BLaER1 treated with 17β-estradiol and CSF1 and Interleukin-3, amounts not matched to agents 10 nM and 100 nM (cell line): ENCODE data around the gene ZDHHC11B.

Source experiments
- H3K27ac ChIP-seq, 11 experiments: shearing (Covaris generic); formaldehyde crosslinking; 2 replicates each; pipeline ENCODE4 v1.8.1; 2022
- H3K27me3 ChIP-seq, 11 experiments: shearing (Covaris generic); formaldehyde crosslinking; 2 replicates each; pipeline ENCODE4 v1.8.1; 2022
- H3K36me3 ChIP-seq, 11 experiments: shearing (Covaris generic); formaldehyde crosslinking; 2 replicates each; pipeline ENCODE4 v1.8.1; 2022
- H3K4me1 ChIP-seq, 10 experiments: shearing (Covaris generic); formaldehyde crosslinking; 2 replicates each; pipeline ENCODE4 v1.8.1; 2022
- H3K4me2 ChIP-seq, 11 experiments: shearing (Covaris generic); formaldehyde crosslinking; 2 replicates each; pipeline ENCODE4 v1.8.1; 2022
- H3K4me3 ChIP-seq, 10 experiments: shearing (Covaris generic); formaldehyde crosslinking; 2 replicates each; pipeline ENCODE4 v1.8.1; 2022
- H3K9ac ChIP-seq, 11 experiments: shearing (Covaris generic); formaldehyde crosslinking; 2 replicates each; pipeline ENCODE4 v1.8.1; 2022
- H3K9me3 ChIP-seq, 11 experiments: shearing (Covaris generic); formaldehyde crosslinking; replicated peaks in 1 of 11; 2 replicates each; pipeline ENCODE4 v1.8.1; 2022
- H4K20me1 ChIP-seq, 11 experiments: shearing (Covaris generic); formaldehyde crosslinking; 2 replicates each; pipeline ENCODE4 v1.8.1; 2022
- Cebpa-rat ChIP-seq, 11 experiments: shearing (Covaris generic); IDR thresholded peaks; 2 replicates each; pipeline ENCODE4 v1.8.1; 2022

ZDHHC11B gene

GRCh38 chr5:662751-663435, 121.6 kb downstream of the ZDHHC11B start:
- Histone ChIP-seq H3K4me3 (no peak overlapping the region), H3K36me3 (peaks cover 6 to 93% (median 85%) of the 10 kb centered on the region in 11 experiments; a peak in 20 of 22 replicates), H3K4me1 (peaks cover 0 to 22% (median 10%) of the 10 kb centered on the region in 10 experiments; a peak in 14 of 20 replicates), H4K20me1 (peaks cover 0 to 36% (median 0%) of the 10 kb centered on the region in 11 experiments; a peak in 11 of 22 replicates), H3K27ac (no peak overlapping the region), H3K9me3 (peaks cover 0 to 7% (median 2%) of the 10 kb centered on the region in 11 experiments; a peak in 6 of 22 replicates), H3K9ac (no peak overlapping the region), H3K27me3 (no peaks in the 10 kb centered on the region), H3K4me2 (no peak overlapping the region)
- TF ChIP-seq Cebpa-rat (IDR thresholded peaks at IDR 0.05): no peak

GRCh38 chr5:661891-662750, 122.4 kb downstream of the ZDHHC11B start:
- no peak overlapping the region for H3K27ac ChIP-seq
- H3K4me3 ChIP-seq: no peak overlapping the region
- peaks cover 0 to 35% (median 0%) of the 10 kb centered on the region in 11 experiments; a peak in 11 of 22 replicates for H4K20me1 ChIP-seq
- peaks cover 0 to 13% (median 7%) of the 10 kb centered on the region in 11 experiments; a peak in 7 of 22 replicates for H3K9me3 ChIP-seq
- peaks cover 7 to 93% (median 85%) of the 10 kb centered on the region in 11 experiments; a peak in 20 of 22 replicates for H3K36me3 ChIP-seq
- peaks cover 0 to 21% (median 10%) of the 10 kb centered on the region in 10 experiments; a peak in 14 of 20 replicates for H3K4me1 ChIP-seq
- H3K4me2 ChIP-seq: no peak overlapping the region
- TF ChIP-seq Cebpa-rat (IDR thresholded peaks at IDR 0.05): no peak
- no peaks in the 10 kb centered on the region for H3K27me3 ChIP-seq
- no peak overlapping the region for H3K9ac ChIP-seq

GRCh38 chr5:660491-661030, 124.0 kb downstream of the ZDHHC11B start:
- peaks cover 0 to 13% (median 7%) of the 10 kb centered on the region in 11 experiments; a peak in 7 of 22 replicates for H3K9me3 ChIP-seq
- TF ChIP-seq Cebpa-rat (IDR thresholded peaks at IDR 0.05): no peak
- no peak overlapping the region for H3K9ac ChIP-seq
- H3K27ac ChIP-seq: no peak overlapping the region
- no peak overlapping the region for H3K4me3 ChIP-seq
- no peak overlapping the region for H3K4me2 ChIP-seq
- no peaks in the 10 kb centered on the region for H3K27me3 ChIP-seq
- peaks cover 7 to 95% (median 88%) of the 10 kb centered on the region in 11 experiments; a peak in 20 of 22 replicates for H3K36me3 ChIP-seq
- peaks cover 0 to 12% (median 10%) of the 10 kb centered on the region in 10 experiments; a peak in 14 of 20 replicates for H3K4me1 ChIP-seq
- peaks cover 0 to 23% (median 0%) of the 10 kb centered on the region in 11 experiments; a peak in 4 of 22 replicates for H4K20me1 ChIP-seq
